Measurements from ENCODE around the gene TTLL10. TPM values are rescaled to one million over a fixed set of nuclear protein-coding genes. Genes with fewer than 3 reads are reported as not detected.

TTLL10 gene
- total RNA-seq, 1 donor from 2014 or later, result not detected

DNA sequence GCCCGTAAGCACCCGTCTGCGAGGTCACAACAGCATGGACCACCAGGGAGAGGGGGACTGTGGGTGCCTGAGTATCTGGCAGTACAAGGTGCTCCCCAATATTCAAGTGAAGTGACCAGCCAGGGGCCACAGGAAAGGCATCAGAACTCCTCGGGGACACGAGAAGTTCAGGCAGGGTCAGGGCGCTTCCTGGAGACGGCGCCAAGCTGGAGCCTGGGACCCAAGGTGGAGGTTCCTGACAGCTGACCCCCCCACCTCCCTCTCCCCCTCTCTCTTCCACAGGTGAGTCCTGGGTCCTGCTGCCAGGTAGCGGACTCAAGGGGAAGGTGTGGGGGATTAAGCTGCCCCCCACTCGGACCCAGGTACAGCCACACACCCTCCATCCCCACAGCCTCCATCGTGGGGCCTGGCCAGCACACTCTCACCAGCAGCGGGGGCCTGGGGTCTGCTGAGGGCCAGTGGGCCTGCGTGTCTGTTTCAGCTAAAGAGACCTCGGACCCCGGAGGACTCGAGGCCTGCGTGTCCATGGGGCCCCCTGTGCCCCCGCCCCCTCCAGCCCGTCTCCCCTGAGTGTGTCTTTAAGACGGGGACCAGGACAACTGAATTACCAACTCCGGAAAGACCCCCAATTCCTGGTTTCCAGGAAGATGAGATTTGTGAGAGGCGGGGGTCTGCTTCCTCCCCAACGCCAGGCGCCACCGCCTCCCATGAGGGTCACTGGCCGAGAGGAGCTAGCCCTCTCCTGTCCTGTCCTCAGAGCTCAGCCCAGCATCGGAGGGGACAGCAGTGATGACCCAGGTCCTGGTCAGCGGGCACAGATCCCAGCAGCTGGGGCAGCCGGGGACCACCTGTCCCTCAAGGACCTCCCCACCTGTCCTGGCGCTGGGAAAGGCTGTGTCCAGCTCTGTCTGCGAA is 26.5 kb downstream of the TTLL10 start:
- ATAC-seq (no peak), DNase-seq (peak; percentile 22)
- intact Hi-C loops (cut with micrococcal nuclease), result no loop called here

DNA sequence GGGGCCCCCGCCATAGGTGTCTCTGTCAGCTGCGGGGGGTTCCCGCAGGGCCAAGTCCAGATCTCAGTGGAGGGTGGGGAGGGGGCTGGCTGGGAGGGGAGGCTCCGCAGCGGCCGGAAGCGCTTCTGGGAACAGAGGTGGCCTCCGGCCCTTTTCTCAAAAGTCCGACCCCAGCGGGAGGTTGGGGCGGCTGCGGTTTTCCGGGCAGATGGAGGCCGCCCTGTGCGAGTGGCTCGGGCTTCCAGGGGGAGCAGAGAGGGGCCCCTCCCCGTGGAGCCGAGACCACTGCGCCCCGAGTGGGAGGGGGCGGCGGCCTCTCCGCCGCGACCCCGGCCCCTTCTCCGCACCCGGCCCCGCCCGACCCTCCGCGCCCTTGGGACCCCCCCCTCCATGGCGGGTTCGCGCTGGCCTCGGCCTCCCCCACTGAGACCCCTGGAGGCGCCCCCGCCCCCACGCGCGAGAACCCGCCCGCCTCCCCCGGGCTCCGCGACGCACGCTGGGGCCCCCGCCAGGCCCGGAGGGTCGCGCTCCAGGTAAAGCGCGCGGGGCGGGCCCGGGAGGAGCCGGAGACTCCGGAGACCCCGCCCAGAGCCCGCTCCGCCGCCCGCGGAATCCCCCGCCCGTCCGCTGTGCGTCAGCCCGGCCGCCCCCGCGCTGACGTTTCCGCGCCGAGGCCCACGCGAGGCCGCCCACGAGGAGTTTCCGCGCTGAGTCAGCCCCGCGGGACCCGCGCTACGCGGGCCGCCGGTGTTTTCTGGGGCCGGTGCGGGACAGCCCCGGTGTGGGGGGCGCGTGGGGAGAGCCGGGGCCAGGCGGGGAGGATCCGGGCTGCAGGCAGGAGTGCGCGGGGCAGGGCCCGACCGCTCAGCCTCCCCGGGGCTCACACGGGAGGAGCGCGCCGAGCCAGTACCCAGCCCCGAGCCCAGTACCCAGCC is 27.5 kb downstream of the TTLL10 start:
- intact Hi-C loops (cut with micrococcal nuclease), result no loop called here
- ATAC-seq, result peak; percentile 54
- DNase-seq, result peak; percentile 70

DNA sequence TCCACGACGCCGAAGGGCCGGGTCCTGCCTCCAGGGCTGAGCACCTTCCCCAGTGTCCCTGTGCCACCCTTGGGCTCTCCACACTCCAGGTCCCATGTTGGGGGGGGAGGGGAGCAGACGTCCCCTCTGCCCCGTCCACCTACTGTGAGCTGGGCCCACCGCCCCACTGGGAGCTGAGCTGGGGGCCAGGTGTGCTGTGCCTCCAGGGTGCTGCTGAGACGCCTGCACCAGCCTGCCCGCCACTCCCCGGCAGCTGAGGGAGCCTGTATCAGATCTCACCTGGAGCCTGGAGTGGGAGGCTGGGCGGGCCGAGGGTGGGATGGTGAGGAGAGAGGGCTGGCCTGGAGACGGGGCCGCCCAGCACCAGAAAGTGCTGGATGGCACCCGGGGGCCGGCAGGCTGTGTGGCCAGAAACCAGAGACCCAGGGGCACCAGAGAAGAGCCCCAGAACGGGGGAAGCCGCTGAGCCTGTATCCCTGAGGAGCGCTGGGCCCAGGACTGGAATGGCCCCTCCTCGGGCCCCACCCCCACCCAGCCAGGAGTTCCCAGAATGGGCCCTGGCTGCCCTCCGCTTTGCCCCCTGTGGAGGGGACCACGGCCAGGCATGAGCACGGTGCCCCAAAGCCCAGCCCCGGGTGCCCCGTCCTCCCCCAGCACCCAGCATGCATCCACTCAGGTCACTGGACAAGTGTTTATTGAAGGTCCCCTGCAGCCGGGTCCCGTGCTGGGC is 29.3 kb downstream of the TTLL10 start:
- DNase-seq, result peak; percentile 23
- ATAC-seq, result no peak
- intact Hi-C loops (cut with micrococcal nuclease), result no loop called here

DNA sequence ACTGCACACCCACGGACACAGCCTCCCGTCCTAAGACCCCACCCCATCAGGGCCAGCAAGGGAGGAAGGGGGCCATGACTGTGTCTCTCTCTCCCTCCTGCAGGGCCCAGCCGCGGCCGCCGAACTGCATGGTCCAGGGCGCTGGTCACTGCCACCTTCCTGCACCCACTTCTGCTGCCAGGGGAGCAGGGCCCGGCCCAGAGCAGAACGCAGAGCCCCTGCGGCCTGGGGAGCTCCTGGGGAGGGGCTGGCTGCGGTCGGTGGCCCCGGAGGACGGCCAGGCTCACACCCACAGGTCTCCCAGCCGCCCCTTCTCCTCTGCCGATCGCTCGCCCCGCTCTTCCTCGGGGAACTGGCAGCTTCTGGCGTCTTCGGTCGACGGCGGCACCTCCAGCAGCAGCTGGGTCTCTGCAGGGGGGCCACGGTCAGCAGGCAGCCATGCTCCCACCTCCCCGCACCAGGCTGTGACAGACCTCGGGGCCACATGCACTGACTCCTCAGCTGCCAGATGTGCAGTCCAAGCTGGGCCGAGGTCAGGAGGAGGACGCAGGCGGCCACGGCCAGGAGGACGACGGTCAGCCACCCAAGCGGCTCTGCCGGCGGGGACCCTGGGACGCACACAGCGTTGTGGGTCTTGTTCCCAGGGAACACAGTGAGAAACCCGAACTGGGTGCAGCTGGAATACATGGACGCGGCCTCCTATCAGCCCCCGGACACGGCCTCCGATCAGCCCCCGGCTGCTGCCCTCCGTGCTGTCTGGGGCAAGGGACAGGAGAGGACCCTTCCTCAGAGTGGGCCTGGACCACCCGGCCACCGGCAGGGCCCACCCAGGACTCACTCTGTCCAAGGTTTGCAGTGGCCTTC is 30.1 kb downstream of the TTLL10 start:
- no peak for ATAC-seq
- peak; percentile 20 for DNase-seq
- intact Hi-C loops (cut with micrococcal nuclease), result no loop called here

DNA sequence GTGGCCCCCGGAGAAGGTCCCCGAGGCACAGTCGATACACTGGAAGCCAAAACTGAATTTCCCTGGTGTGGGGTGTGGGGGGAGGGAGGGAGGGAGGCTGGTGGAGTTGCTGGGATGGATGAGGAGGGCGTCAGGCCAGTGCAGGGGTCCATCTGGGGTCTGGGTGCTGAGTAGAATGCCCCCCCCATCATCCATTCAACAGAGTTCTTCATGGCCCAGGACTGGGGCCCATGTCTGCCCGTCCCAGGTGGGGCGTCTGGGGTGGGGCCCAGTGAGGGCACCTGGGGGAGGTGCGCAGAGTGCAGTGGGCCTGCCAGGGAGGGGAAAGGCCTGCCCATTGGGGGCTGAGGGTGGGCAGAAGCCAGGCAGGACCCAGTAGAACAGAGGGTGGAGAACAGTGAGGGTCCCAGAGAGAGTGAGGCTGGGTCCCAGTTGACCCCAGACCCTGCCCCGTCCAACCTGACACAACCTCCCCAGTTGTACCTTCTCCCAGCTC is 30.8 kb downstream of the TTLL10 start:
- DNase-seq, result no peak
- ATAC-seq, result no peak
- intact Hi-C loops (cut with micrococcal nuclease), result no loop called here

DNA sequence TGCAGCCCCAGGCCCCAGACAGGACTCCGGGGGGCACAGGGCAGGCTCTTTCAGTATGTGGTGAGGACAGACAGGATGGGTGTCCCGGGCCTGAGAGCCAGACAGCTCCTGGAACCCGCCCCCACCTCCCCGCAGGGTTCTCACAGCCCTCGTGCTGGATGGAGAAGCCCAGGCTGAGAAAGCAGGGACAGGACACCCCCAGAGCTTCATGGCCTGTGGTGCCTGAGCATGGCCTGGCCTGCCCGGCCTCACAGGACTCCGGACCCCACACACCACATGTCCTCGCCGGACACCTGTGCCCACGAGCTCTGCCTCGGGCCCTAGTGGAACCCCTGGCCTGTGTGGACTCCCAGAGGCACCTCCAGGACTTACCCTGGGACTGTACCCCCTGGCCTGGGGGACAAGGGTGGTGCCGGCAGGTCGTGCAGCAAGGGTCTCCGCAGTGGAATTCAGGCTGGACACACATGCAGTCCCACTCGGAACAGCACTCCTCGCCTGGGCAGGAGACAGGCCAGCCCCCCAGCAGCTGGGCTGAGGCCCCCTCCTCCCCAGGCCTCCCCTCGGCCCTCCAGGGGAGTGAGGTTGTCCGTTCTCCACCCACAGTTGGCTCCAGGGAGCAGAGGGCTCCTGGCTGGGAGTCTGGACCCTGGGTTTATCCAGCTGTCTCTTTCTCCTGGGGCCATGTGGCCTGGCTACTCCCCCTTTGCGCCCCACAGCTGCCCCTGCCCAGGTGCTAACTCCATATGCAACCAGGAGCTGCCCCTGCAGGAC is 31.5 kb downstream of the TTLL10 start:
- ATAC-seq, result no peak
- intact Hi-C loops (cut with micrococcal nuclease), result no loop called here

DNA sequence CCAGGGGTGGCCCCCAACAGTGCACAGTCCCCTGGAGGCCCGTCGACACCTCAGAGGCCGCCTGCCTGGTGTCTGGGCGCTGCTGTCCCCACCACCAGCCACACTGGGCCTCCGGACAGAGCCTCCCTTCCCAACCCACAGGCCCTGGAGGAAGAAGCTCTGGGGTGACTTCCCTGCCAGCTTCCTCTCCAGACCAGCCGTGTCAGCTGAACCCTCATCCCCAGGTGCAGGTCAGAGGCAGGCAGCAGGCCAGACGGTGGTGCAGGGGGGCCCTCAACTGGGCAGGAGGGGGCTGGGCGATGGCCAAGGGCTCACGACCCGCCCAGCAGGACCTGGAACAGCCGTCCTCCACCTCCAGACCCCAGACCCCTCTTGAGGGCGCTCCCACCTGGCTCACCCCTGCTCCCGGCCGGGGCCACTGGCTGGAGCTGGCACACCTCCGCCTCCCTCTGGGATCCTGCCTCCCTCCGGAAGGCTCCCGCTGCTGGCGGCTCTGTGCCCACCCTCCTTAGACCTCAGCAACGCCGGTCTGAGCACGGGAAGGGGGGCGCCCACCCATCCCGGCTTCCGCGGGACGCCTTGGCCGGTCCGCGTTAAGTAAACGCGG is 32.2 kb downstream of the TTLL10 start:
- intact Hi-C loops (cut with micrococcal nuclease), result no loop called here
- ATAC-seq, result no peak
- no peak for DNase-seq

More for the DNA sequence above, 31.5 kb downstream of the TTLL10 start:
- DNase-seq, result peak; percentile 20

DNA sequence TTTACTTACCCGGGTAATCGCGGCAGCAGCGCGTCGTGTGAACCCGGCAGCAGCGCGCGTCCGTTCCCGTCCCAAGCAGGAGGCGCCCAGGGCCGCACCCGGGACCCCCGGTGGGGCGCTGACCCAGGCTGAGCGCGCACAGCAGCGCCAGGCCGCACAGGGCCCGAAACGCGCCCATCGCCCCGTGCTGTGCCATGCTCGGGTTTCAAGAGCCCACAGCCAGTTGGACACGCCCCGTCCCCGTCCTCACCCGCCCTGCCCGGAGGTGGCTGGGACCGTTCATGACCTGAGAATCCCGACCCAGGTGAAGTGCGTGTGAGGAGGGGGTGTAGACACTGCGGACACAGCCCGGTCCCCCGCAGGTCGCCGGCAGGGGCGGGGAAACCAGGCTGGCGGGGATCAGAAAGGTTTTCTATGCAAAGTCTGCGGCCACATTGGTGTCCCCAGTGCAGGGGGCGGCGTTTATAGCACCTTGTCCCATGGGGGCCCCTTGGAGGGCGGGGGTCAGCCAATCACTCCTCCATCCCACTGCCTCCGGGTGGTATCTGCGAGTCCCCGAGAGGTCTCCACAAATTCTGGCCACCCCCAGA is 32.8 kb downstream of the TTLL10 start, which contains the start of gene TNFRSF18:
TSS of gene TNFRSF18 (minus strand) at position 217 of the 590 bp plus-strand sequence. CDS start at position 196, 21 bp downstream.
- ATAC-seq (peak; percentile 32), DNase-seq (peak; percentile 47)
- intact Hi-C loops (cut with micrococcal nuclease), result no loop called here

DNA sequence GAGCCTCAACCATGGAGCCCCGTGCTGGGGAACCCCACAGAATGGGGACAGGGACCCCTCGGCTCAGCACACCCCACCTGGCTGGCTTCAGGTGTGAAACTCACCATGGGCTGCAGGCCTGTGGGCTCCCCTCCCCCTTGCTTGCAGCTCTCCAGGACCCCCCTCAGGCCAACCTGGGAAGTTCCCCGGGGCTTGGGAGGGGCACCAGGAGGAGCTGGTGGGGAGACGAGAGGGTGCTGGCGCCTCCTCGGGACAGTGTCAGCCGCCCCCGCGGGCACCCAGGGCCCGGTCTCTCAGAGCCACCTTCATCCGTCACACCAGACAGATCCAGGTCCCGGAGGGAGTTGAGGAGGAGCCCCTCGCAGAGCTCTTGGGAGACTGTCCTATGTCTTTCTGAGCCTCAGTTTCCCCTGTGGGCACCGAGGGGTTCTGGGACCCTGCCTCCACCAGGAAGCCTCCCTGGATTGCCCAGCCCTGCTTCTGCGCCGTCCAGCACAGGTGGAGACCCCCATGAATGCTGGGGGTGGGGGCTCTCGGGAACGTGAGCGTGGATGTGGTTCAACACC is 33.4 kb downstream of the TTLL10 start:
- ATAC-seq, result no peak
- intact Hi-C loops (cut with micrococcal nuclease), result no loop called here
- peak; percentile 22 for DNase-seq

DNA sequence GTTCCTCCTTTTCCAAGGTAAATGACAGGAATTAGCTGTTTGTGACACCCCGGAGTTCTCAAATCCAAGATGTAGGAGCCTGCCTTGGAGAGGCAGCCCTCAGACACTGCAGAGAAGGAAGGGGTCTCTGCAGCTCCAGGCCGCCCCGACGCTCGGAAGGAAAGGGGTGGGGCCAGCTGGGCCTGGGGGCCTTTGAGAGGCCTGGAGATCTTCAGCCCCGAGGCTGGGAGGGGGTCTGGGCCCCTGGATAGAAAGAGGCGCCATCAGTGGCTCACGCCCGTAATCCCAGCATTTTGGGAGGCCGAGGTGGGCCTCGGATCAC is 33.9 kb downstream of the TTLL10 start:
- DNase-seq (peak; percentile 15), ATAC-seq (no peak)
- intact Hi-C loops (cut with micrococcal nuclease), result no loop called here

DNA sequence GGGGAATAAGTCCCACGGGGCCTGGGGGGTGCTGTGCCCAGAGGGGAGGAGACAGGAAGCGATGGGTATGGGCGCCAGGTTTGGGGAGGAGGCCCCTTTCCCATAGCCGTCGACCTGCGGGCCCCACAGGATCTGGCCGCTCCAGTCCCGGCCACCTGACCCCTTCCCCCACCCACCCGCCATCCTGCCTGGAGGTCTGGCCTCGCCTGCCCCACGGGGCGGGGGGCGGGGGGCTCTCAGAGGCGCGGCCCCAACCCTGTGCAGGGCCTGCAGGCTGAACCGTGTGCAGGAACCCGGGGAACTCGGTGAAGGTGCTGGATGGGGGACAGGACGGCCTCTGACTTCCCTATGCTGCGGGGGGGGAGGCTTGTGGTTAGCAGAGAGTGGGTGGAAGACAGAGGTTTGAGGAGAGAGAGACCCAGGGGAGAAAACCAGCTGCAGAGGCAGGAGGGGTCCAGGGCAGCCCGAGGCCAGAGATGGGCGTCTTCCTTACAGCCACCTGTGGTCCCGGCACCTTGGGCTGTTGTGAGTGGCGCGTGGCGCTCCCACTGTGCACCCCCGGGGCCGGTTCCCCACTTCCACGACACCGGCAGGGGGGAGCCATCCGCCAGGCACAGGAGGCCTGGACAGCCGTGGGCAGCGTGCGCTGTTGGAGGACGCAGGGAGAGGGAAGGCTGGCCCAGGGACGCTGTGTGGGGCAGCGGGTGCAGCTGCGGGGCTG is 35.2 kb downstream of the TTLL10 start:
- ATAC-seq (no peak), DNase-seq (peak; percentile 25)
- intact Hi-C loops (cut with micrococcal nuclease), result no loop called here

DNA sequence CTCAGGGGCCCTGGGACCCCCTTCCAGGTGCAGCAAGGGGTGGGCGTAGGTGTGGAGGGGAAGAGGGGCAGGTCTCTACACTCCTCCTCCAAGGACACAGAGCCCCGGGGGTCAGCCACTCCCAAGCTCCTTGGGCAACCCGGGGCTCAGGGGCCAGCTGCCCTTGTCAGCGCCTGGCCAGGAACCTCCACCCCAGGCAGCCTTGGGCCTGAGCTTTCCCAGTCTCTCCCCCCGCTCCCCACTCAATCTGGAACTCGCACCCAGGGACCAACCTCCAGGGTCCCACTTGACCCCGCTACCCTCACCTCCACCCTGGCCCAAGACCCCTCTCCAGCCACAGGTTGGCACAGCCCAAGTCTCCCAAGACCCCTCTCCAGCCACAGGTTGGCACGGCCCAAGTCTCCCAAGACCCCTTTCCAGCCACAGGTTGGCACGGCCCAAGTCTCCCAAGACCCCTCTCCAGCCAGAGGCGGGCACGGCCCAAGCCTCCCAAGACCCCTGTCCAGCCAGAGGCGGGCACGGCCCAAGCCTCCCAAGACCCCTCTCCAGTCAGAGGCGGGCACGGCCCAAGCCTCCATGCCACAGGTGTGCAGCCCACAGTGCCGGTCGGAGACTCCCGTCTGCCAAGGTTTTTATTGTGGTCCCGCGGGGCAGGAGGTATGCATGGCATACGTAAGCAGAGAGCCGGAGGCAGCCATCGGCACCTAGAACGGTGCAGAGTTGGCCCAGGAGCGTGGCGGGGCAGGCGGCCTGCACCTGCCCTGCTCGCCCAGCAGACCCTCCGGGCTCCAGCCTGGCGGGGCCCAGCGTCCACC is 37.3 kb downstream of the TTLL10 start:
- ATAC-seq (no peak), DNase-seq (peak; percentile 11)
- intact Hi-C loops (cut with micrococcal nuclease), result no loop called here

DNA sequence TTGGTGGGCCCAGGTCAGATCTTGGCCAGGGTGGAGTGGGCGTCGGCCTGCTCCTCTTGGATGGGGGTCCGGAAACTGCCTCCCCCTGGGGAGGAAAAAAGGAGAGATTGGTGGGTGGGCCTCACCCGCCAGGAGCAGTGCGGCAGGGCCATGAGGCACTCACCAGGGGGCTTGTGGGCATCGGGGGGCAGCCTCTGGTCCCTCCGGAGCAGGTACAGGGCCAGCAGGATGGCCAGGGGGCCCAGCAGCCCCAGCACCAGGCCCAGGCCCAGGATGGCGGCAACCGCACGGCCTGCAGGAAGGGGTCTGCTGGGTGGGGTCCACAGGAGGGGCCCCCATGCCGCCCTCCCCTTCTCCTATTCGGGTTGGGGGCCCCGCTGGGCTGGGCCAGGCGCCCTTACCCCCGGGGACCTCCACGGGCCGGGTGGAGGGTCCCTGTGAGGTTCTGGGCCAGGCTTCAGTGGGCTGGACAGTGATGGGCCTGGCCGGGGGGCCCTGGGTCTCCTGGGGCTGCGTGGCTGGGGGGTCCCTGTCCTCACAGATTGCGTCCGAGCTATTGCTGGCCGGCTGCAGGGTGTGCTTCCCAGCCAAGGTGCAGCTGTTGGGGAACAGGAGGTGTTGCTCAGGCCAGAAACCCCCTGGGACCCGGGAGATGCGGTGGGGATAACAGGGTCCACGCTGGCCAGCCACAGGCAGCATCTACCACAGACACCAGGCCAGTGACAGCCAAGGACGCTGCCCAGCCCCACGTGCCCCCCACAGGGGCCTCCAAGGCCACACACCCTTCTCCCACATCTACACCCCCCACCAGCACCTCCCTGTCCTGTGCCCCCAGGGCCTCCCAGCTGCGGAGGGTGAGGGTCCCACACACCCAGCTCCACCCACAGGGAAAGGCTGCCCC is 38.1 kb downstream of the TTLL10 start:
- peak; percentile 29 for DNase-seq
- intact Hi-C loops (cut with micrococcal nuclease), result no loop called here
- no peak for ATAC-seq

DNA sequence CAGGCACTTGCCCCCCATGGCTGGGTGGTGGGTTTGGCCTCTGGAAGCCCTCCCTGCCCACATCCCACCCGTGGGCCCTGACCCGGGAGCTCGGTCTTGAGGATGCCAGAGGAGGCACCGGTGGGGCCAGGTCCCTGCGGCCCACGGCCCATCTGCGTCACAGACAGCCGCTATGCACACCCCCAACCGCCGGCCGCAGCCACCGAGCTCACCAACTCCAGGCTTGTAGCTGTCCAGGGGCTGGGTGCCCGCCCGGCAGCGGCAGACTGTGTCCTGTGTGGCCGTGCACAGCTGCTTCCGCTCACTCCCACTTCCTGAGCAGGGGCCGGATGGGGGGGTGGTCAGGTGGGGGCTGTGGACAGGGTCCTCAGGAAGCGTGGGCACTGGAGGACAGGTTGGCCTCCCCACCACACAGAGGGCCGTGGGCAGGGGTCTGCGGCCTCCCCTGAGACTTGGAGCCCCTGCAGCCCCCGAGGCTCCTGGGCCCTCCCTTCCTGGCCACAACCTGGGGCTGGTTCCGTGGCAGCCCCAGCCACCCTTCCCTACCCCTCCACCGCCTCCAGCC is 39.2 kb downstream of the TTLL10 start:
- intact Hi-C loops (cut with micrococcal nuclease), result no loop called here
- peak; percentile 68 for DNase-seq
- peak; percentile 49 for ATAC-seq

All from left ventricle myocardium superior (tissue), 1 donor.